ENCODE results near the gene ATP6V0D1. TPM values are rescaled to one million over a fixed set of nuclear protein-coding genes. Genes with fewer than 3 reads are reported as not detected.

ATP6V0D1 gene
- total and polyA plus RNA-seq, 2 of the 4 experiments (the other 2 are of a cell fraction) = 112 to 124 TPM

DNA sequence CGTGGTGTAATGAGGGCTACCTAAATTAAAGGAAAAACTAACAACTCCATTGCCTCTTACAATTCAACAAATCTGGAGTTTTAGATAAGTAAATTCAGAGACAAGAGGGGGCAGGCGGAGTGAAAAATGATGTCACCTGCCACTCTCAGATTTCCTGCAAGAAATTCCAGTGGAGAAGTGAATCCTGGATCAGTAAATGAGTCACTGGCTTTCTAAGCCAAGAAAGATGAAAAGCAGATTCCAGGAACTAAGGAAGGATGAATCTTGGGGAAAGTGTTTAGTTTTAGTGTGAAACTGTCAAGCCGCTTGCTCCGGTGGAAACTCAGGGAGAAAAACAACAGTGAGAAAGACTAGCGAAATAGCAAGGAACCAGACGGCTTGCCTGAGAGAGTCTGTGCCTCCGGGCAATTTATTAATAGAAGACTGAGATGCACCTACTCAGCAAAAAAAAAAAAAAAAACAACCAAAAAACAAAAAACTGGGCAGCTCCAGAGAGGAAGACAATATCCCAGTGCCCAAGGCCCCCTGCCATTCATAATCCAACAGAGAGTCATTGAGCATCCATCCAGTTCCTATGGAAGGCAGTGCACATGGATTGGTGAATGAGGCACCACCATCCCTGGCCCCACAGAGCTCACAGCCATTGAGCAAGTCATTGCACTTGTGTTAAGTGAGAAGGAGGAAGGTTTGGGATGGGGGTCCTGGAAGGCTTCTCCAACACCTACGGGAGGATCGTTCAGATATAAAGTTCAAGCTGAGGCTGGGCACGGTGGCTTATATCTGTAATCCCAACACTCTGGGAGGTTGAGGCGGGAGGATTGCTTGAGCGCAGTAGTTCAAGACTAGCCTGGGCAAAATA, 35.6 kb upstream of the ATP6V0D1 start:
- H3K27me3 ChIP-seq (ENCODE audit: control insufficient read depth, insufficient read depth, low read length) = no peaks in the 10 kb centered on the region
- no peak overlapping the region for H3K18ac ChIP-seq (ENCODE audit: low read depth, low read length)
- H3K79me1 ChIP-seq (ENCODE audit: low read depth in 1 of 2, low read length in 2 of 2) = no peaks in the 10 kb centered on the region
- peak; percentile 6; the same call in 1 of the 2 replicates for ATAC-seq (ENCODE audit: low read depth)
- H3K9me1 ChIP-seq (ENCODE audit: insufficient read depth, low read length) = peaks cover 4% of the 10 kb centered on the region; the same call in 1 of the 2 replicates
- no peaks in the 10 kb centered on the region for H3K36me3 ChIP-seq (ENCODE audit: control insufficient read depth, insufficient read depth, low read length)
- 0 out of 2 replicates have a peak overlapping the region, but pooled peaks have one; percentile 26 for H3K14ac ChIP-seq (replicated peaks; ENCODE audit: low read depth, low read length)
- peak overlapping the region; percentile 50 for H3K4me2 ChIP-seq (ENCODE audit: low read depth, low read length)
- DNase-seq = peak; percentile 73
- peak overlapping the region; percentile 11; the same call in 1 of the 2 replicates for H2BK120ac ChIP-seq (ENCODE audit: low read depth, low read length)
- peak overlapping the region; percentile 74 for H2AK5ac ChIP-seq (ENCODE audit: low read depth, low read length)
- 41% methylated on average over 3 of the region's 12 CpGs; no CpG with 5 or more reads in 1 of the 2 experiments for WGBS, 2 experiments (ENCODE audit: extremely low coverage in 2 of 2, insufficient read length in 1 of 2)
- ChIA-PET POLR2A (ENCODE audit: unreplicated experiment) (no interaction called here), CTCF (interaction anchor here (1.0 kb wide), 1 partner anchor 22 kb away, joined by 4 read pairs; no protein-coding TSS in a partner anchor)
- peak overlapping the region; percentile 49 for H2AFZ ChIP-seq (replicated peaks; ENCODE audit: low read length, poor library complexity)
- no peak overlapping the region for H3K9ac ChIP-seq (ENCODE audit: low read depth, low read length)
- H3K4ac ChIP-seq (ENCODE audit: low read depth, low read length) = peak overlapping the region; percentile 51
- H4K5ac ChIP-seq (ENCODE audit: low read depth, low read length) = no peak overlapping the region; the same call in 1 of the 2 replicates
- H2BK5ac ChIP-seq (ENCODE audit: low read depth, low read length, poor library complexity, severe bottlenecking) = no peak overlapping the region
- peak overlapping the region; percentile 14; the same call in 1 of the 3 replicates for H2BK15ac ChIP-seq (ENCODE audit: low read depth, low read length)
- no peak overlapping the region for H4K91ac ChIP-seq (ENCODE audit: insufficient read depth, low read depth, low read length)
- H2AK9ac ChIP-seq (replicated peaks; ENCODE audit: low read depth, low read length, poor library complexity) = no peak overlapping the region
- BruUV-seq (replicated peaks) = no TSS peak
- in situ Hi-C loops (cut with MboI; ENCODE audit: low sequenced_read_pairs) = no loop called here
- dilution Hi-C loops (cut with HindIII; ENCODE audit: low sequenced_read_pairs, unreplicated experiment) = no loop called here
- no peaks in the 10 kb centered on the region for H3K9me3 ChIP-seq (ENCODE audit: control insufficient read depth, insufficient read depth, low read length)
- H4K8ac ChIP-seq (ENCODE audit: low read depth in 2 of 2, low read length in 2 of 2) = peak overlapping the region in 1 of 2 experiments; percentile 30; a peak in 1 of 4 replicates
- H3K23ac ChIP-seq (ENCODE audit: low read depth, low read length) = no peak overlapping the region
- H3K27ac ChIP-seq (ENCODE audit: insufficient read depth, low read length) = peak overlapping the region; percentile 15; the same call in 1 of the 2 replicates
- H2BK20ac ChIP-seq (ENCODE audit: low read depth, low read length) = no peak overlapping the region
- H3K56ac ChIP-seq (ENCODE audit: extremely low read depth, insufficient read depth, low read length) = no peak overlapping the region
- intact Hi-C loops (cut with micrococcal nuclease) = no loop called here
- no peak overlapping the region for H3K4me3 ChIP-seq (ENCODE audit: insufficient read depth, low read depth, low read length)
- no peak for TF ChIP-seq BHLHE40 (IDR thresholded peaks at IDR 0.05; ENCODE audit: low read depth, low read length)
- no peak for TF ChIP-seq RAD21 (IDR thresholded peaks at IDR 0.05; ENCODE audit: low read length)
- TF ChIP-seq RFX5 (IDR thresholded peaks at IDR 0.05; ENCODE audit: low read depth, low read length) = no peak
- no peak for TF ChIP-seq CHD1 (IDR thresholded peaks at IDR 0.05; ENCODE audit: low read depth, low read length)
- no peak for TF ChIP-seq MAZ (IDR thresholded peaks at IDR 0.05; ENCODE audit: borderline replicate concordance, low read depth, low read length)
- no peak for TF ChIP-seq CEBPB (IDR thresholded peaks at IDR 0.05; ENCODE audit: low read depth, low read length)
- TF ChIP-seq FOS (IDR thresholded peaks at IDR 0.05; ENCODE audit: low read depth, low read length) = 0 out of 2 replicates have a peak, but pooled peaks have one; percentile 21
- peak; percentile 58 for TF ChIP-seq MAFK (IDR thresholded peaks at IDR 0.05; ENCODE audit: low read depth, low read length)
- TF ChIP-seq NFE2L2 (IDR thresholded peaks at IDR 0.05; ENCODE audit: low read depth, low read length) = no peak
- no peak for TF ChIP-seq POLR2A (IDR thresholded peaks at IDR 0.05; ENCODE audit: low read depth, low read length)
- TF ChIP-seq MXI1 (IDR thresholded peaks at IDR 0.05; ENCODE audit: borderline replicate concordance, low read depth, low read length) = no peak
- TF ChIP-seq, protein P1, sequence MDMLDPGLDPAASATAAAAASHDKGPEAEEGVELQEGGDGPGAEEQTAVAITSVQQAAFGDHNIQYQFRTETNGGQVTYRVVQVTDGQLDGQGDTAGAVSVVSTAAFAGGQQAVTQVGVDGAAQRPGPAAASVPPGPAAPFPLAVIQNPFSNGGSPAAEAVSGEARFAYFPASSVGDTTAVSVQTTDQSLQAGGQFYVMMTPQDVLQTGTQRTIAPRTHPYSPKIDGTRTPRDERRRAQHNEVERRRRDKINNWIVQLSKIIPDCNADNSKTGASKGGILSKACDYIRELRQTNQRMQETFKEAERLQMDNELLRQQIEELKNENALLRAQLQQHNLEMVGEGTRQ (IDR thresholded peaks at IDR 0.05; ENCODE audit: low read depth, low read length) = no peak
- H3K4me1 ChIP-seq (ENCODE audit: control insufficient read depth, insufficient read depth, low read length) = peaks cover 6% of the 10 kb centered on the region
- peaks cover 3% of the 10 kb centered on the region; the same call in 1 of the 2 replicates for H4K20me1 ChIP-seq (ENCODE audit: insufficient read depth, low read length)
